Measurements from ENCODE around the gene TAS1R2.

TAS1R2 gene

GRCh38 chr1:18861590-18861989 lies 2.1 kb upstream of the TAS1R2 start:
- H3K27ac ChIP-seq (replicated peaks) = no peak overlapping the region
- DNase-seq (ENCODE audit: low read depth in 1 of 2, low spot score in 1 of 2) = no peak
- no peak for TF ChIP-seq SPI1 (IDR thresholded peaks at IDR 0.05; ENCODE audit: borderline replicate concordance, low read depth)
- no peak overlapping the region for H3K4me3 ChIP-seq (replicated peaks; ENCODE audit: insufficient read depth, low read length)
- no peaks in the 10 kb centered on the region for H3K27me3 ChIP-seq (ENCODE audit: insufficient read depth, poor library complexity, severe bottlenecking)

- no peak for DNase-seq (ENCODE audit: low read depth in 1 of 2, low spot score in 1 of 2)
- Histone ChIP-seq H3K4me3 (replicated peaks; ENCODE audit: insufficient read depth, low read length) (no peak overlapping the region), H3K27ac (replicated peaks) (no peak overlapping the region), H3K27me3 (ENCODE audit: insufficient read depth, poor library complexity, severe bottlenecking) (no peaks in the 10 kb centered on the region)
- TF ChIP-seq CTCF (IDR thresholded peaks at IDR 0.05; ENCODE audit: insufficient read depth, low read length) (no peak), SPI1 (IDR thresholded peaks at IDR 0.05; ENCODE audit: borderline replicate concordance, low read depth) (no peak), POLR2AphosphoS5 (IDR thresholded peaks at IDR 0.05; ENCODE audit: low read depth) (no peak), GABPA (IDR thresholded peaks at IDR 0.05; ENCODE audit: low read depth) (no peak), REST (IDR thresholded peaks at IDR 0.05; ENCODE audit: insufficient replicate concordance, low read depth) (no peak)
Measured at GRCh38 chr1:18861082-18861481, 1.6 kb upstream of the TAS1R2 start.

GRCh38 chr1:18858070-18858688 lies 1.3 kb downstream of the TAS1R2 start:
- H3K4me3 ChIP-seq (replicated peaks; ENCODE audit: insufficient read depth, low read length) = no peak overlapping the region
- TF ChIP-seq POLR2AphosphoS5 (IDR thresholded peaks at IDR 0.05; ENCODE audit: low read depth) (no peak), REST (IDR thresholded peaks at IDR 0.05; ENCODE audit: insufficient replicate concordance, low read depth) (no peak), CTCF (IDR thresholded peaks at IDR 0.05; ENCODE audit: insufficient read depth, low read length) (no peak), SPI1 (IDR thresholded peaks at IDR 0.05; ENCODE audit: borderline replicate concordance, low read depth) (no peak), GABPA (IDR thresholded peaks at IDR 0.05; ENCODE audit: low read depth) (no peak)
- H3K27me3 ChIP-seq (ENCODE audit: insufficient read depth, poor library complexity, severe bottlenecking) = no peaks in the 10 kb centered on the region
- H3K27ac ChIP-seq (replicated peaks) = no peak overlapping the region
- DNase-seq (ENCODE audit: low read depth in 1 of 2, low spot score in 1 of 2) = no peak

- H3K27ac ChIP-seq (replicated peaks) = no peak overlapping the region
- H3K4me3 ChIP-seq (replicated peaks; ENCODE audit: insufficient read depth, low read length) = no peak overlapping the region
- no peak for TF ChIP-seq SPI1 (IDR thresholded peaks at IDR 0.05; ENCODE audit: borderline replicate concordance, low read depth)
- TF ChIP-seq CTCF (IDR thresholded peaks at IDR 0.05; ENCODE audit: insufficient read depth, low read length) = no peak
- no peak for TF ChIP-seq POLR2AphosphoS5 (IDR thresholded peaks at IDR 0.05; ENCODE audit: low read depth)
- no peaks in the 10 kb centered on the region for H3K27me3 ChIP-seq (ENCODE audit: insufficient read depth, poor library complexity, severe bottlenecking)
- DNase-seq (ENCODE audit: low read depth in 1 of 2, low spot score in 1 of 2) = no peak
Measured at GRCh38 chr1:18856435-18856834, 3.0 kb downstream of the TAS1R2 start.

Data from HL-60 (cell line).